ENCODE data around the gene TBXA2R.
A peak's percentile ranks its signal among the peaks of the same experiment; 100 is the strongest.

TBXA2R gene

GRCh38 chr19:3618811-3619630, 12.3 kb upstream of the TBXA2R start:
- no peak for TF ChIP-seq CTCF (IDR thresholded peaks at IDR 0.05; ENCODE audit: insufficient read depth, missing control alignments)
- FAIRE-seq = no peak

DNA sequence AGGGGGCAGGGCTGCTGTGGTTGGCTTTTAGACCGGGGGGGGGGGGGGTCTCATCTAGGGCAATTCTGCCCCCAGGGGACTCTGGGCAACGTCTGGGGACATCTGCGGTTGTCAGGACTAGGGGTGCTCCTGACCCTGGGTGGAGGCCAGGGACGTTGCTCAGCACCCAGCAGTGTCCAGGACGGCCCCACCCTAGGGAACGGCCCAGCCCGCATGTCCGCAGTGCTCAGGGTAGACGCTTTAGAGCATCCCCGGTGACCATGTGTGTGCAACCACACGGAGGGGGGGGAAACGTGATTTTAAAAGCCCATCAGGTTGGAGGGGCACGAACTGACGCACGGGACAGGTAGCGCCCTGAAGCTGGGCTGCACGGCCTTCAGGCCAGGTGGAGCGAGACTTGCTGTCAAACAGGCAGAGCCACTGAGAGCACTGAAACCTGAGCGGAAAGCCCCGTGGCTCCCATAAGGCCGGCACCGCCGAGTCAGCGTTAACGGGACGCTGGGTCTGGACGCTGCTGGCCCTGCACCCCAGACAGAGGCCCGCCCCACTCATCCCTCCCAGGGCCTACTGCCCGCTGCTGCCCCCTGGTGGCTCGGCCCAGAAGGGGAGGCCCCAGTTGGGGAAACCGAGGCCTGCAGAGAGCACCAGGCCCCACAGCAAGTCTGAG, 11.6 kb upstream of the TBXA2R start:
- no peak for FAIRE-seq
- DNase-seq (ENCODE audit: insufficient read length, low spot score) = peak; percentile 89
- TF ChIP-seq CTCF (IDR thresholded peaks at IDR 0.05; ENCODE audit: insufficient read depth, missing control alignments) = peak; percentile 55

More at GRCh38 chr19:3618811-3619630, 12.3 kb upstream of the TBXA2R start:
- DNase-seq (ENCODE audit: insufficient read length, low spot score) = no peak

GRCh38 chr19:3617463-3617862, 10.8 kb upstream of the TBXA2R start:
- DNase-seq (ENCODE audit: insufficient read length, low spot score) = no peak
- TF ChIP-seq CTCF (IDR thresholded peaks at IDR 0.05; ENCODE audit: insufficient read depth, missing control alignments) = no peak
- FAIRE-seq = no peak

DNA sequence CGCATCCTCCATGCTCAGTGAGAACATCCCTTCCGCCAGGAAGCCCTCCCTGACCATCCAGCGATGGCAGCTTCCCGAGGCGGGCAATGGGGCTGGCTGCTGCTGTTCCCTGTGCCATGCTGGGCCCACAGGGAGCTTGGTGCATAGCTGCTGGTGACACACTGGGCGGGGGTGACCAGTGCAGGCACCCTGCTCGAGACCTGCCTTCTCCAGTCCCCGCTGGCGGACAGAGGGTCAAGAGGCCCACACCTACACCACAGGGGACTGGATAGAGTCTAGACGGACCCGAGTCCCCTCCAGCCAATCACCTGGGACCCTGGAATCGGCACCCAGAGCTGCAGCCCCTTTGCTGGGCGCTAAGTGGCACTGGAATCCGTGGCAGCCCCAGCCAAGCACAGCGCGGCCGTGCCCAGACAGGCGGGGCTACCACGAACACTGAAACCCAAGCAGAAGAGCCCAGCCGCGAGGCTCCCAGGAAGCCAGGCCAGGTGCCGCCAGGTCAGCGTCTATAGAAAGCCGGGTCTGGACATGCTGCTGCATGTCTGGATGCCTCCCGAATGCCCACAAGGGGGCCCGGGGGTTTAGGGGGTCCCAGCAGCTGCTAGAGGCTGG, 9.0 kb upstream of the TBXA2R start:
- FAIRE-seq = no peak
- TF ChIP-seq CTCF (IDR thresholded peaks at IDR 0.05; ENCODE audit: insufficient read depth, missing control alignments) = no peak
- DNase-seq (ENCODE audit: insufficient read length, low spot score) = no peak

DNA sequence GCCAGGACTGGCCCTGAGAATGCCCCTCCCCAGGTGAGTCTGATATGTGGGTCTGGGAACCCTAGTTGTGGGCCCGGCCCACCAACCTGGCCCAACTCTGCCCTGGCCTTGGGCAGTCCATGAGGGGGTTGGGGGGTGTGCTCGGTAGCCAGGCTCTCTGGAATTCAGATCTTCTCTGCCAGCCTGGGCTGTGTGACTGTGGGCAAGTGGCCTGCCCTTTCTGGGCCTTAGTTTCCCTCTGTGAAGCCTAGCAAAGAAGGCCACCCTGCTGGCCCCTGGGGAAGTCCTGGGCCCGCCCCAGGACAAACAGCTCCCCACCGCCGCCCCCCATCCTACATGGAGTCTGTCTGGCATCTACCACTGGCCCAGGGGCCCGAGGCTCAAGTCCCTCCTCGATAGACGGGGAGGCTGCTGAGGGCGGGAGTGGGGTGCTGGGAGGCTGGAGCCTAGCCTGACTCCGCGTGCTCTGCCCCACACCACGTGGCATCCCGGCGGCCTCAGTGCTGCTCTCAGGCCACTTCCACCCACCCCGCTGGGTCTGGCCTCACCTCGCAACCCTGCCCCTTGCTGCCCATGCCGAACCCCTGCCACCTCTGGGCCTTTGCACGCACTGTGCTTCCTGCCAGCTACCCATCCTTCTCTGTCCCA, 8.3 kb upstream of the TBXA2R start:
- DNase-seq (ENCODE audit: insufficient read length, low spot score) (no peak), FAIRE-seq (no peak)
- no peak for TF ChIP-seq CTCF (IDR thresholded peaks at IDR 0.05; ENCODE audit: insufficient read depth, missing control alignments)

DNA sequence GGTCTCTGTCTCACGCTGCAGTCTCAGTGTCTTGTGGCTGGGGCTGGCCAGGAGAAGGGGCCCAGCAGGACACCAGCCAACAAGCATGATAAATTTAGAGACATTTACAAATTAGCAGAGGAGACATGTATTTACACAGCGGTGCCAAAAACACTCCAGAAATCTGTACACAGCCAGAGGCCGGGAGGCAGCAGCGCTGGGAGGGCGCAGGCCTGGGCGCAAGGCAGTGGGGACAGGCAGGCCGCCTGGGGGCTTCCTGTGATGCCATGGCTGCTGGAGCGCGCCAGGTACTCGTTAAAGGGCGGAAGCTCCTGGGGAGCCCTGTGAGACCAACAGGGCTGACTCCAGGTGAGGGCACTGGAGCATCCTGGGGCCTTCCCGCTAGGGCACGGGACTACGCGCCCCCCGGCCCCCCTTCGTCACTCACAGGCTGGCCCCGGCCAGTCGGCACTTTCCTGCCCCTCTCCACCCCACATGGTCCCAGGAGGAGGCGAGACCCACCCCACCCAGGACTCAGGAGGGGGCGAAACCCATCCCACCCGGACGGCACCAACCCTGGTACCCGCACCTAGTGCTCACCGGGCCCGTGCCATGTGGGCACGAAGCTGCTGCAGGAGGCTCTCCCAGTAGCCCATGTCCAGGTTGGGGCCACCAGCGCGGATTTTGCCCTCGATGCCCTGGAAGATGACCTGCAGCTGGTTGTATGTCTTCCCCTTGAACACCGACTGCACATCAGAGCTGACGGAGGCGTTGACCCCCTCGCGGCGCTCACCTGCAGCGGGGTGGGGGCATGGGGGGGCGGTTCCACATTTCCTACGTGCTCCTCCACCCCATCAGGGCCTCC, 7.4 kb upstream of the TBXA2R start:
- no peak for TF ChIP-seq CTCF (IDR thresholded peaks at IDR 0.05; ENCODE audit: insufficient read depth, missing control alignments)
- FAIRE-seq = no peak
- no peak for DNase-seq (ENCODE audit: insufficient read length, low spot score)

Data from D721Med (cell line).